Naive thymus-derived CD4-positive, alpha-beta T cell (primary cell): ENCODE data around the gene NT5C. TPM values are rescaled to one million over a fixed set of nuclear protein-coding genes. Genes with fewer than 3 reads are reported as not detected.
"Not testable (repeated sequence)": the region's sequence is repeated elsewhere in the genome, so short reads cannot be mapped to it uniquely, and the experiment has no call there.

Experiments used
- ATAC-seq: fragments of 150-1000 bp; cut with Tn5 transposase; 2 replicates; pipeline ENCODE4 v1.10.0; 2021; ENCODE audit warnings: mild to moderate bottlenecking, moderate library complexity
- CTCF ChIA-PET: fragments of 350-600 bp; sonication (Branson Sonifier 250); formaldehyde crosslinking; loops from one replicate; lab custom pipeline; 2021; ENCODE audit warnings: antibody characterized with exemption; lab: Charles Lee
- POLR2A ChIA-PET: fragments of 350-600 bp; sonication (Branson Sonifier 250); formaldehyde crosslinking; loops from one replicate; lab custom pipeline; 2021; ENCODE audit warnings: antibody characterized with exemption, inconsistent platforms; lab: Charles Lee
- DNase-seq, 9 donors: peaks; one replicate each; pipeline versions ENCODE4 v3.0.0 to v3.0.0-alpha.2; 2020 to 2022; ENCODE audit warnings: mixed read lengths in 1 of 9
- H3K27ac ChIP-seq: one replicate; pipeline ENCODE4 v1.7.0; 2013; ENCODE audit warnings: mild to moderate bottlenecking, low read depth, low read length, moderate library complexity
- H3K27me3 ChIP-seq, 2 donors: one replicate each; pipeline ENCODE4 v1.7.0; 2013; ENCODE audit warnings: low read length in 2 of 2, mild to moderate bottlenecking in 2 of 2, moderate library complexity in 2 of 2; ENCODE audit not compliant: control insufficient read depth in 2 of 2, insufficient read depth in 2 of 2
- H3K36me3 ChIP-seq, 3 experiments: 1 replicate in 2 of 3; 2 replicates in 1 of 3; pipeline ENCODE4 v1.7.0; 2013; ENCODE audit warnings: low read length in 3 of 3, mild to moderate bottlenecking in 3 of 3, moderate library complexity in 1 of 3; ENCODE audit not compliant: insufficient read depth in 3 of 3, control insufficient read depth in 2 of 3
- H3K4me1 ChIP-seq, 2 donors: one replicate each; pipeline ENCODE4 v1.7.0; 2013; ENCODE audit warnings: low read length in 2 of 2, mild to moderate bottlenecking in 2 of 2, moderate library complexity in 1 of 2; ENCODE audit not compliant: control insufficient read depth in 2 of 2, insufficient read depth in 2 of 2
- H3K4me3 ChIP-seq: 2 replicates; pipeline ENCODE4 v1.7.0; 2013; ENCODE audit warnings: mild to moderate bottlenecking, low read length
- H3K9me3 ChIP-seq, 3 experiments: 1 replicate in 2 of 3; 2 replicates in 1 of 3; pipeline ENCODE4 v1.7.0; 2013; ENCODE audit warnings: low read length in 3 of 3; ENCODE audit not compliant: control insufficient read depth in 2 of 3
- H3K27ac Mint-ChIP-seq, 9 donors: one replicate each; pipeline ENCODE4 v1.8.0; 2020 to 2022; ENCODE audit warnings: mixed read lengths in 9 of 9, mild to moderate bottlenecking in 8 of 9, moderate library complexity in 5 of 9, inconsistent platforms in 2 of 9
- H3K27me3 Mint-ChIP-seq, 5 donors: one replicate each; pipeline ENCODE4 v1.8.0; 2021 to 2022; ENCODE audit warnings: mixed read lengths in 5 of 5, mild to moderate bottlenecking in 1 of 5
- H3K36me3 Mint-ChIP-seq, 5 donors: one replicate each; pipeline ENCODE4 v1.8.0; 2020 to 2022; ENCODE audit warnings: mixed read lengths in 5 of 5, mild to moderate bottlenecking in 3 of 5, inconsistent platforms in 1 of 5
- H3K4me1 Mint-ChIP-seq, 7 donors: one replicate each; pipeline ENCODE4 v1.8.0; 2020 to 2022; ENCODE audit warnings: mixed read lengths in 7 of 7, mild to moderate bottlenecking in 3 of 7, inconsistent platforms in 1 of 7
- H3K4me3 Mint-ChIP-seq, 10 donors: one replicate each; pipeline ENCODE4 v1.8.0; 2020 to 2022; ENCODE audit warnings: mild to moderate bottlenecking in 10 of 10, mixed read lengths in 10 of 10, moderate library complexity in 6 of 10, inconsistent platforms in 2 of 10
- H3K9me3 Mint-ChIP-seq, 11 donors: one replicate each; pipeline ENCODE4 v1.8.0; 2020 to 2022; ENCODE audit warnings: mixed read lengths in 11 of 11, mild to moderate bottlenecking in 4 of 11, inconsistent platforms in 1 of 11, moderate library complexity in 1 of 11
- intact Hi-C, 2 donors: fragments of 100-400 bp; cut with micrococcal nuclease; formaldehyde crosslinking; loops; one replicate each; pipeline ENCODE4 v1.15.1; 2023
- polyA plus RNA-seq, 2 donors: library from polyadenylated mRNA; unstranded; fragments of 300-500 nt; fragmentation: Illumina TruSeq; gene quantifications; one replicate each; pipeline ENCODE4 v1.2.3, GENCODE V29; 2021
- total RNA-seq, 6 experiments: library from RNA in 5 of 6; stranded (reverse) in 5 of 6; gene quantifications; 1 replicate in 5 of 6; 2 replicates in 1 of 6; pipeline ENCODE4 v1.2.3 and lab custom pipeline; 2021 to 2026

The NT5C gene
- total and polyA plus RNA-seq, 7 experiments from 2014 or later = 23.4 to 54.8 (median 35.9) TPM

- no peak for DNase-seq
- no peak overlapping the region for H3K27ac Mint-ChIP-seq
- peaks cover 8 to 23% of the 10 kb centered on the region in 2 donors for H3K4me1 ChIP-seq
Measured at GRCh38 chr17:75128694-75129505, 2.6 kb downstream of the NT5C start.

GRCh38 chr17:75127936-75128335 lies 3.6 kb downstream of the NT5C start:
- H3K27me3 Mint-ChIP-seq, DNase-seq, H3K9me3 ChIP-seq, H3K27ac ChIP-seq, intact Hi-C loops, H3K9me3 Mint-ChIP-seq, ATAC-seq, H3K4me3 ChIP-seq, H3K27me3 ChIP-seq: not testable (repeated sequence)
- ChIA-PET POLR2A (interaction anchor here (0.6 kb wide), 1 partner anchor 52 kb away, joined by 4 read pairs; no protein-coding TSS in a partner anchor), CTCF (interaction anchor here (0.6 to 5.7 kb wide), 3 partner anchors 13 to 166 kb away, joined by 3 to 47 read pairs (median 3); no protein-coding TSS in a partner anchor)
- peak overlapping the region in 1 of 9 donors; percentile 65 for H3K27ac Mint-ChIP-seq
- peak overlapping the region in 2 of 10 donors; percentile 14 to 70 for H3K4me3 Mint-ChIP-seq
- peaks cover 8 to 25% of the 10 kb centered on the region in 2 donors for H3K4me1 ChIP-seq
- peaks cover 31 to 47% (median 38%) of the 10 kb centered on the region in 7 donors for H3K4me1 Mint-ChIP-seq
- peaks cover 0 to 19% (median 0%) of the 10 kb centered on the region in 5 donors for H3K36me3 Mint-ChIP-seq
- peaks cover 0 to 14% (median 0%) of the 10 kb centered on the region in 3 experiments for H3K36me3 ChIP-seq

More at GRCh38 chr17:75128694-75129505, 2.6 kb downstream of the NT5C start:
- POLR2A ChIA-PET = interaction anchor here (1.8 kb wide), 1 partner anchor 15 kb away, joined by 5 read pairs; no protein-coding TSS in a partner anchor
- CTCF ChIA-PET = interaction anchor here (3.7 kb wide), 1 partner anchor 14 kb away, joined by 41 read pairs; no protein-coding TSS in a partner anchor
- Mint-ChIP-seq H3K27me3 (no peaks in the 10 kb centered on the region), H3K9me3 (no peaks in the 10 kb centered on the region), H3K36me3 (peaks cover 0 to 16% (median 0%) of the 10 kb centered on the region in 5 donors), H3K4me3 (peak overlapping the region in 2 of 10 donors; percentile 26 to 88), H3K4me1 (peaks cover 28 to 43% (median 34%) of the 10 kb centered on the region in 7 donors)
- Histone ChIP-seq H3K36me3 (peaks cover 0 to 14% (median 0%) of the 10 kb centered on the region in 3 experiments), H3K9me3 (no peaks in the 10 kb centered on the region), H3K27me3 (no peaks in the 10 kb centered on the region), H3K27ac (no peak overlapping the region), H3K4me3 (no peak overlapping the region)
- intact Hi-C loops = no loop called here
- ATAC-seq = no peak

- Histone ChIP-seq H3K4me1 (peaks cover 8 to 25% of the 10 kb centered on the region in 2 donors), H3K4me3 (no peak overlapping the region), H3K9me3 (no peaks in the 10 kb centered on the region), H3K27ac (no peak overlapping the region), H3K36me3 (peaks cover 0 to 14% (median 0%) of the 10 kb centered on the region in 3 experiments), H3K27me3 (no peaks in the 10 kb centered on the region)
- H3K9me3 Mint-ChIP-seq = no peaks in the 10 kb centered on the region
- no peaks in the 10 kb centered on the region for H3K27me3 Mint-ChIP-seq
- DNase-seq (no peak), ATAC-seq (no peak)
- ChIA-PET CTCF (interaction anchor here (0.6 to 5.7 kb wide), 5 partner anchors 12 to 253 kb away, joined by 3 to 47 read pairs (median 3); no protein-coding TSS in a partner anchor), POLR2A (interaction anchor here (0.6 to 1.2 kb wide), 2 partner anchors 43 to 1431 kb away, joined by 3 read pairs; no protein-coding TSS in a partner anchor)
- H3K4me3 Mint-ChIP-seq = no peak overlapping the region
- peak overlapping the region in 2 of 9 donors; percentile 33 to 59 for H3K27ac Mint-ChIP-seq
- peaks cover 31 to 41% (median 36%) of the 10 kb centered on the region in 7 donors for H3K4me1 Mint-ChIP-seq
- intact Hi-C loops = no loop called here
- peaks cover 0 to 19% (median 0%) of the 10 kb centered on the region in 5 donors for H3K36me3 Mint-ChIP-seq
Measured at GRCh38 chr17:75126954-75127353, 4.6 kb downstream of the NT5C start.

- Mint-ChIP-seq H3K27ac (peak overlapping the region in 7 of 9 donors; percentile 54 to 88 (median 73)), H3K4me3 (peak overlapping the region in 4 of 10 donors; percentile 8 to 58 (median 38)), H3K27me3 (no peaks in the 10 kb centered on the region), H3K9me3 (no peaks in the 10 kb centered on the region), H3K4me1 (peaks cover 31 to 45% (median 41%) of the 10 kb centered on the region in 7 donors), H3K36me3 (peaks cover 0 to 26% (median 2%) of the 10 kb centered on the region in 5 donors)
- ATAC-seq = no peak
- intact Hi-C loops = no loop called here
- ChIA-PET CTCF (interaction anchor here (5.7 kb wide), 1 partner anchor 11 kb away, joined by 47 read pairs; no protein-coding TSS in a partner anchor), POLR2A (interaction anchor here (1.1 kb wide), 1 partner anchor 10 kb away, joined by 5 read pairs; no protein-coding TSS in a partner anchor)
- H3K36me3 ChIP-seq = peaks cover 0 to 10% (median 0%) of the 10 kb centered on the region in 3 experiments
- no peak overlapping the region for H3K4me3 ChIP-seq
- no peaks in the 10 kb centered on the region for H3K27me3 ChIP-seq
- peaks cover 8 to 25% of the 10 kb centered on the region in 2 donors for H3K4me1 ChIP-seq
- DNase-seq = no peak
- no peak overlapping the region for H3K27ac ChIP-seq
- no peaks in the 10 kb centered on the region for H3K9me3 ChIP-seq
Measured at GRCh38 chr17:75125984-75126383, 5.6 kb downstream of the NT5C start.

GRCh38 chr17:75124819-75125162 lies 6.8 kb downstream of the NT5C start:
- Mint-ChIP-seq H3K9me3 (no peaks in the 10 kb centered on the region), H3K36me3 (peaks cover 0 to 29% (median 4%) of the 10 kb centered on the region in 5 donors), H3K27me3 (no peaks in the 10 kb centered on the region), H3K4me1 (peaks cover 24 to 43% (median 38%) of the 10 kb centered on the region in 7 donors), H3K27ac (peak overlapping the region in 5 of 9 donors; percentile 52 to 91 (median 69)), H3K4me3 (peak overlapping the region in 1 of 10 donors; percentile 81)
- CTCF ChIA-PET = interaction anchor here (5.7 kb wide), 1 partner anchor 10 kb away, joined by 47 read pairs; no protein-coding TSS in a partner anchor
- ATAC-seq (no peak), DNase-seq (no peak)
- H3K9me3 ChIP-seq = no peaks in the 10 kb centered on the region
- no peak overlapping the region for H3K27ac ChIP-seq
- peaks cover 3 to 18% of the 10 kb centered on the region in 2 donors for H3K4me1 ChIP-seq
- POLR2A ChIA-PET = interaction anchor here (0.6 to 2.3 kb wide), 3 partner anchors 10 to 63 kb away, joined by 3 to 11 read pairs (median 5); no protein-coding TSS in a partner anchor
- no peak overlapping the region for H3K4me3 ChIP-seq
- H3K27me3 ChIP-seq = no peaks in the 10 kb centered on the region
- intact Hi-C loops = loop anchor here in 1 of 2 donors (1.0 kb wide), 1 partner anchor 10 kb away; no protein-coding TSS in a partner anchor
- peaks cover 0 to 12% (median 0%) of the 10 kb centered on the region in 3 experiments for H3K36me3 ChIP-seq
